Measurements from ENCODE around the gene KIAA0753.
"Not testable (repeated sequence)": the region's sequence is repeated elsewhere in the genome, so short reads cannot be mapped to it uniquely, and the experiment has no call there.

KIAA0753 gene

DNA sequence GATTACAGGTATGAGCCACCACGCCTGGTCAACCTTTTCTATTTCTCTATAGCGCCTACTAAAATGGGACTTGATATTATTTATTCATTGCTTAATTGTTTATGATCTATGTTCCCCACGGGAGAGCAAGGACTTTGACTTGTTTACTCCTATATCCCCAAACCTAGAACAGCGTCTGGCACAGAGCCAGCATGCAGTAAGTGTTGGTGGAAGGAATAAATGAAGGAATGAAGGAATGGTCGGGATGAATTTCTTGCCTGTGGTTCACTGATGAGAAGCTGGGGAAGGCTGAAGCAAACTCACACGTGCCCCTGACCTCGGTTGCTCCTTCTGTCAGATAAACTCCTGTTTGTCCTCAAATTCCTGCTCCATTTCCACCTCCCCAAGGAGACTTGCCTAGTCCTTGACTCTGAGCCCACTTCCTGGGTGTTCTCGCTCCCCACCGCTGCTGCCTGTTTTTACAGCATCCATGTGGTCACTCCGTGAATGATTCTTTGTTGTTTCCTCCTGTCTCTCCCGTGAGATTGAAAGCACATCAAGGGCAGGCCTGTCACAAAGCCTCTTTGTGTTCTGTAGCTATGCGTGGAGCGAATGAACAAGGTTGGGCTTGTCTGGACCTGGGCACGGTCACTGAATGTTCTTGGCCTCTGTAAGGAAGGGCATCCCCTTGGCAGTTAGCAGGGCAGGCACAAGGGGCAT, 28.4 kb upstream of the KIAA0753 start:
- Histone ChIP-seq H3K9me3 (ENCODE audit: insufficient read depth, low read length) (no peaks in the 10 kb centered on the region), H3K27me3 (ENCODE audit: insufficient read depth, insufficient read length) (no peaks in the 10 kb centered on the region), H3K4me3 (ENCODE audit: insufficient read length, low read depth) (no peak overlapping the region), H3K9ac (ENCODE audit: insufficient read length, low read depth) (no peak overlapping the region), H3K4me1 (ENCODE audit: insufficient read depth, insufficient read length) (peaks cover 2% of the 10 kb centered on the region), H3K36me3 (ENCODE audit: insufficient read depth, insufficient read length, low read length) (no peaks in the 10 kb centered on the region)
- TF ChIP-seq SUZ12 (IDR thresholded peaks at IDR 0.05; ENCODE audit: extremely low read depth, insufficient read depth, insufficient read length) (no peak), YY1 (IDR thresholded peaks at IDR 0.05; ENCODE audit: insufficient read depth, insufficient read length) (no peak), ZNF274 (IDR thresholded peaks at IDR 0.05; ENCODE audit: low read depth, low read length) (no peak)
- DNase-seq (ENCODE audit: low read depth, low spot score) = no peak

DNA sequence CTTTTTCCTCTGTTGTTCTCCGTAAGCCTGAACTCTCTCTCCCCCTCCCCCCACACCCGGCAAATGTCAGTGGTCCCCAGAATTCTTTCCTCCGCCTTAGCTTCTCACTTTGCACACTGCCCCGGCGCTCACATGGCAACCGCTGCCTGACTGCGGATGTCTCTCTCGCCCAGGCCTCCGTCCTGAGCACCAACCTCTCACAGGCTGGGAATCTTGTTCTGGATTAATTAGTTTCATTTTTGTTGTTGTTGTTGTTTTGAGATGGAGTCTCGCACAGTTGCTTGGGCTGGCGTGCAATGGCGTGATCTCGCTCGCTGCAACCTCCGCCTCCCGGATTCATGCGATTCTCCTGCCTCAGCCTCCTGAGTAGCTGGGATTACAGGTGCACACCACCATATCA, 27.7 kb upstream of the KIAA0753 start:
- H3K36me3 ChIP-seq (ENCODE audit: insufficient read depth, insufficient read length, low read length) = no peaks in the 10 kb centered on the region
- no peak for TF ChIP-seq ZNF274 (IDR thresholded peaks at IDR 0.05; ENCODE audit: low read depth, low read length)
- no peak for TF ChIP-seq YY1 (IDR thresholded peaks at IDR 0.05; ENCODE audit: insufficient read depth, insufficient read length)
- no peak for TF ChIP-seq SUZ12 (IDR thresholded peaks at IDR 0.05; ENCODE audit: extremely low read depth, insufficient read depth, insufficient read length)

GRCh38 chr17:6667516-6667915, 27.0 kb upstream of the KIAA0753 start:
- TF ChIP-seq ZNF274 (IDR thresholded peaks at IDR 0.05; ENCODE audit: low read depth, low read length) (no peak), YY1 (IDR thresholded peaks at IDR 0.05; ENCODE audit: insufficient read depth, insufficient read length) (no peak), SUZ12 (IDR thresholded peaks at IDR 0.05; ENCODE audit: extremely low read depth, insufficient read depth, insufficient read length) (no peak)
- Histone ChIP-seq H3K27me3 (ENCODE audit: insufficient read depth, insufficient read length) (no peaks in the 10 kb centered on the region), H3K4me3 (ENCODE audit: insufficient read length, low read depth) (no peak overlapping the region), H3K4me1 (ENCODE audit: insufficient read depth, insufficient read length) (peaks cover 2% of the 10 kb centered on the region), H3K9me3 (ENCODE audit: insufficient read depth, low read length) (no peaks in the 10 kb centered on the region), H3K36me3 (ENCODE audit: insufficient read depth, insufficient read length, low read length) (no peaks in the 10 kb centered on the region), H3K9ac (ENCODE audit: insufficient read length, low read depth) (no peak overlapping the region)
- DNase-seq (ENCODE audit: low read depth, low spot score) = no peak

More for the DNA sequence above, 27.7 kb upstream of the KIAA0753 start:
- H3K9ac ChIP-seq (ENCODE audit: insufficient read length, low read depth) = no peak overlapping the region
- H3K27me3 ChIP-seq (ENCODE audit: insufficient read depth, insufficient read length) = no peaks in the 10 kb centered on the region
- no peaks in the 10 kb centered on the region for H3K9me3 ChIP-seq (ENCODE audit: insufficient read depth, low read length)
- no peak overlapping the region for H3K4me3 ChIP-seq (ENCODE audit: insufficient read length, low read depth)
- peaks cover 2% of the 10 kb centered on the region for H3K4me1 ChIP-seq (ENCODE audit: insufficient read depth, insufficient read length)
- no peak for DNase-seq (ENCODE audit: low read depth, low spot score)

- Histone ChIP-seq H3K9ac (ENCODE audit: insufficient read length, low read depth) (no peak overlapping the region), H3K4me1 (ENCODE audit: insufficient read depth, insufficient read length) (peaks cover 2% of the 10 kb centered on the region), H3K27me3 (ENCODE audit: insufficient read depth, insufficient read length) (peaks cover 2% of the 10 kb centered on the region), H3K4me3 (ENCODE audit: insufficient read length, low read depth) (no peak overlapping the region), H3K36me3 (ENCODE audit: insufficient read depth, insufficient read length, low read length) (no peaks in the 10 kb centered on the region), H3K9me3 (ENCODE audit: insufficient read depth, low read length) (no peaks in the 10 kb centered on the region)
- DNase-seq (ENCODE audit: low read depth, low spot score) = no peak
- TF ChIP-seq YY1 (IDR thresholded peaks at IDR 0.05; ENCODE audit: insufficient read depth, insufficient read length) (no peak), SUZ12 (IDR thresholded peaks at IDR 0.05; ENCODE audit: extremely low read depth, insufficient read depth, insufficient read length) (no peak), ZNF274 (IDR thresholded peaks at IDR 0.05; ENCODE audit: low read depth, low read length) (no peak)
Measured at GRCh38 chr17:6666557-6666956, 26.0 kb upstream of the KIAA0753 start.

DNA sequence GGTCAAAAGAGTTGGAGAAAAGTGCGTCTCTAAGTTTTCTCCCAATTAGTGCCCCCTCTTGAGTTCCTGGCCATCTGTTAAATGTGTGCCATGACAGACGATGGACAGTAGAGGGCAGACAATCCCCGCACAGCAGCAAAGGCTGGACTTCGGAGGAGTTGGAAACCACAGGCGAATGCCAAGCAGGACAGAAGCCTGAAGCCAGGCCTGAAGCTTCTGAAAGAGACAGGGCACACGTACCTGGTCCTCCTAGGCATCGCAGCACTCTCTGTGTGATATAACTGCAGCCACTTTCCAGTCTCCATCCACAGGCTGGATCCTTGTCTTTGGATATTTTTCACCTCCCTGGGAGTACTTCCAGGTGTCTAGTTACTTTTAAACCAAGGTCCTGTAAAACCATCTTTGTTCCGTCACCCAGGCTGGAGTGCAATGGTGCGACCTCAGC, 25.6 kb upstream of the KIAA0753 start:
- TF ChIP-seq YY1 (IDR thresholded peaks at IDR 0.05; ENCODE audit: insufficient read depth, insufficient read length) (no peak), SUZ12 (IDR thresholded peaks at IDR 0.05; ENCODE audit: extremely low read depth, insufficient read depth, insufficient read length) (no peak), ZNF274 (IDR thresholded peaks at IDR 0.05; ENCODE audit: low read depth, low read length) (no peak)
- H3K9ac ChIP-seq (ENCODE audit: insufficient read length, low read depth) = no peak overlapping the region
- H3K4me1 ChIP-seq (ENCODE audit: insufficient read depth, insufficient read length) = peaks cover 2% of the 10 kb centered on the region
- no peaks in the 10 kb centered on the region for H3K36me3 ChIP-seq (ENCODE audit: insufficient read depth, insufficient read length, low read length)
- H3K4me3 ChIP-seq (ENCODE audit: insufficient read length, low read depth) = no peak overlapping the region
- no peaks in the 10 kb centered on the region for H3K9me3 ChIP-seq (ENCODE audit: insufficient read depth, low read length)
- H3K27me3 ChIP-seq (ENCODE audit: insufficient read depth, insufficient read length) = peaks cover 6% of the 10 kb centered on the region
- DNase-seq (ENCODE audit: low read depth, low spot score) = peak; percentile 66

DNA sequence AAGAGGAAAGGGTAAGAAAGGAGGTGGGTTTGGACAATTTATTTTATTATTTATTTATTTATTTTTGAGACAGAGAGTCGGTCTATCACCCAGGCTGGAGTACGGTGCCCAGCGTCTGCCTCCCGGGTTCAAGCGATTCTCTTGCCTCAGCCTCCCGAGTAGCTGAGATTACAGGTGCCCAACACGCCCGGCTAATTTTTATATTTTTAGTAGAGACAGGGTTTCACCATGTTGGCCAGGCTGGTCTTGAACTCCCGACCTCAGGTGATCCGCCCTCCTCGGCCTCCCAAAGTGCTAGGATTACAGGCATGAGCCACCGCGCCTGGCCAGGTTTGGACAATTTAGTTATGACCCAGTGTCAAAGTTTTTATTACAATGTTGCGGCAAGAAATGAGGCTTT, 22.7 kb upstream of the KIAA0753 start:
- not testable (repeated sequence) for H3K9me3 ChIP-seq (ENCODE audit: insufficient read depth, low read length); H3K9ac ChIP-seq (ENCODE audit: insufficient read length, low read depth); DNase-seq (ENCODE audit: low read depth, low spot score); H3K4me3 ChIP-seq (ENCODE audit: insufficient read length, low read depth); H3K4me1 ChIP-seq (ENCODE audit: insufficient read depth, insufficient read length); H3K36me3 ChIP-seq (ENCODE audit: insufficient read depth, insufficient read length, low read length)
- peaks cover 24% of the 10 kb centered on the region for H3K27me3 ChIP-seq (ENCODE audit: insufficient read depth, insufficient read length)

GRCh38 chr17:6661464-6661848, 20.9 kb upstream of the KIAA0753 start:
- H3K4me1 ChIP-seq (ENCODE audit: insufficient read depth, insufficient read length) = peaks cover 2% of the 10 kb centered on the region
- H3K4me3 ChIP-seq (ENCODE audit: insufficient read length, low read depth) = no peak overlapping the region
- no peak overlapping the region for H3K9ac ChIP-seq (ENCODE audit: insufficient read length, low read depth)
- peaks cover 33% of the 10 kb centered on the region for H3K27me3 ChIP-seq (ENCODE audit: insufficient read depth, insufficient read length)
- TF ChIP-seq YY1 (IDR thresholded peaks at IDR 0.05; ENCODE audit: insufficient read depth, insufficient read length) = no peak
- TF ChIP-seq ZNF274 (IDR thresholded peaks at IDR 0.05; ENCODE audit: low read depth, low read length) = no peak
- TF ChIP-seq SUZ12 (IDR thresholded peaks at IDR 0.05; ENCODE audit: extremely low read depth, insufficient read depth, insufficient read length) = no peak
- no peaks in the 10 kb centered on the region for H3K9me3 ChIP-seq (ENCODE audit: insufficient read depth, low read length)
- no peaks in the 10 kb centered on the region for H3K36me3 ChIP-seq (ENCODE audit: insufficient read depth, insufficient read length, low read length)
- DNase-seq (ENCODE audit: low read depth, low spot score) = no peak
